DOHH2 (cell line): ENCODE data around the gene PNMA8A.

Experiments used
- EZH2phosphoT487 ChIP-seq: fragments of 200-600 bp; sonication (generic); IDR thresholded peaks from 2 replicates; pipeline ENCODE4 v1.6.1; 2017; ENCODE audit warnings: borderline replicate concordance, mild to moderate bottlenecking, antibody characterized with exemption, low read length, moderate library complexity, mixed read lengths
- TF ChIP-seq, protein P1 (sequence below): fragments of 200-600 bp; sonication (generic); IDR thresholded peaks from one replicate; pipeline ENCODE4 v1.5.1; 2014; ENCODE audit warnings: antibody characterized with exemption, mild to moderate bottlenecking, low read depth, low read length; ENCODE audit not compliant: poor library complexity, severe bottlenecking

DNA sequence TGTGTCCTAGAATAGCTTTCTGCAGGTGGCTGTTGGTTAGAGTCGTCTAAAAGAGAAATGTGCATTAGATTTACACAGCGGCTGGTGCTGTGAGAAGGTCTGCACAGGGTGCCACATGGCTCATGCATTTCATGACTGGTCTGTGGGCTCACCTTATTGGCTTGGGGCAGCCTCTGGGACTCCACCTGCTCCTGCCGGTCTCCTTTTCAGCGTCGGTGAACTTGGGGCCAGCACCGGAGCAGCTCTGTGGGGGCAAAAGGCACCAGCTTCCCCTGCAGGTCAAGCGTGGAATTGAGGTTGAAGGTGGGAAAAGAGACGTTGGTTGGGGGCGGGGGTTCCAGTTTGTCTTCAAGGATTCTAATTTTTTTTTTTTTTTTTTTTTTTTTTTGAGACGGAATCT, 39.5 kb downstream of the PNMA8A start:
- TF ChIP-seq, protein P1, sequence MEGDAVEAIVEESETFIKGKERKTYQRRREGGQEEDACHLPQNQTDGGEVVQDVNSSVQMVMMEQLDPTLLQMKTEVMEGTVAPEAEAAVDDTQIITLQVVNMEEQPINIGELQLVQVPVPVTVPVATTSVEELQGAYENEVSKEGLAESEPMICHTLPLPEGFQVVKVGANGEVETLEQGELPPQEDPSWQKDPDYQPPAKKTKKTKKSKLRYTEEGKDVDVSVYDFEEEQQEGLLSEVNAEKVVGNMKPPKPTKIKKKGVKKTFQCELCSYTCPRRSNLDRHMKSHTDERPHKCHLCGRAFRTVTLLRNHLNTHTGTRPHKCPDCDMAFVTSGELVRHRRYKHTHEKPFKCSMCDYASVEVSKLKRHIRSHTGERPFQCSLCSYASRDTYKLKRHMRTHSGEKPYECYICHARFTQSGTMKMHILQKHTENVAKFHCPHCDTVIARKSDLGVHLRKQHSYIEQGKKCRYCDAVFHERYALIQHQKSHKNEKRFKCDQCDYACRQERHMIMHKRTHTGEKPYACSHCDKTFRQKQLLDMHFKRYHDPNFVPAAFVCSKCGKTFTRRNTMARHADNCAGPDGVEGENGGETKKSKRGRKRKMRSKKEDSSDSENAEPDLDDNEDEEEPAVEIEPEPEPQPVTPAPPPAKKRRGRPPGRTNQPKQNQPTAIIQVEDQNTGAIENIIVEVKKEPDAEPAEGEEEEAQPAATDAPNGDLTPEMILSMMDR = peak; percentile 31
- TF ChIP-seq EZH2phosphoT487 = no peak
